ENCODE data around the gene SDC4. TPM values are rescaled to one million over a fixed set of nuclear protein-coding genes. Genes with fewer than 3 reads are reported as not detected.

The SDC4 gene
- total and polyA plus RNA-seq, 4 experiments from 2014 or later: 1.2 to 3.9 (median 3.1) TPM

DNA sequence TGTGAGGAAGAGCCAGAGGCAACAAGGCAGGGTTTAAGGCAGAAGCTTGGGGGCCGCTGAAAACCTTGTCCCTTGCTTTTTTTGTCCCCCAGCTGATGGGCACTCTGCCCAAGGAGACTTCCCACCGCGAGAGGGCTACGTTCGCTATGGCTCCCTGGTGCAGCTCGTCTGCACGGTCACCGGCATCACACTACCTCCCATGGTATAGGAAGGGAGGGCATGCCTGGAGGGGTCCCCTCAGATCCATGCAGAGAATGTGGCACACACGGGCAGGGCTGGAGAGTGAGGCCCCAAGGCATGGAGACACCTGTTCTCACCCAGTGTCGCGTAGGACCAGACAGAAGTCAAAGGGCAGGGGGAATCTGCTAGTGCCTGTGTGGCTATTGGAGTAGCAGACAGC lies 34.3 kb downstream of the SDC4 start:
- Mint-ChIP-seq H3K9me3 (no peaks in the 10 kb centered on the region), H3K36me3 (no peaks in the 10 kb centered on the region), H3K4me3 (no peak overlapping the region), H3K4me1 (peaks cover 8 to 22% (median 12%) of the 10 kb centered on the region in 4 donors), H3K27ac (no peak overlapping the region), H3K27me3 (peaks cover 21 to 34% of the 10 kb centered on the region in 2 donors)
- intact Hi-C loops (cut with micrococcal nuclease): no loop called here
- H3K36me3 ChIP-seq (ENCODE audit: insufficient read depth, low read length): no peaks in the 10 kb centered on the region
- no peaks in the 10 kb centered on the region for H3K9me3 ChIP-seq (ENCODE audit: control insufficient read depth in 1 of 2, low read length in 2 of 2)
- H3K4me3 ChIP-seq (ENCODE audit: low read length in 2 of 2): no peak overlapping the region
- H3K4me1 ChIP-seq (ENCODE audit: insufficient read depth, low read length): peaks cover 9% of the 10 kb centered on the region
- no peaks in the 10 kb centered on the region for H3K27me3 ChIP-seq (ENCODE audit: insufficient read depth, low read length)
- ChIA-PET POLR2A (ENCODE audit: partially characterized antibody) (no interaction called here), CTCF (ENCODE audit: partially characterized antibody) (interaction anchor here (0.8 to 5.3 kb wide), 7 partner anchors 9 to 457 kb away, joined by 3 to 19 read pairs (median 5); no protein-coding TSS in a partner anchor)
- H3K27ac ChIP-seq (ENCODE audit: low read depth, low read length): no peak overlapping the region
- no peak for DNase-seq

DNA sequence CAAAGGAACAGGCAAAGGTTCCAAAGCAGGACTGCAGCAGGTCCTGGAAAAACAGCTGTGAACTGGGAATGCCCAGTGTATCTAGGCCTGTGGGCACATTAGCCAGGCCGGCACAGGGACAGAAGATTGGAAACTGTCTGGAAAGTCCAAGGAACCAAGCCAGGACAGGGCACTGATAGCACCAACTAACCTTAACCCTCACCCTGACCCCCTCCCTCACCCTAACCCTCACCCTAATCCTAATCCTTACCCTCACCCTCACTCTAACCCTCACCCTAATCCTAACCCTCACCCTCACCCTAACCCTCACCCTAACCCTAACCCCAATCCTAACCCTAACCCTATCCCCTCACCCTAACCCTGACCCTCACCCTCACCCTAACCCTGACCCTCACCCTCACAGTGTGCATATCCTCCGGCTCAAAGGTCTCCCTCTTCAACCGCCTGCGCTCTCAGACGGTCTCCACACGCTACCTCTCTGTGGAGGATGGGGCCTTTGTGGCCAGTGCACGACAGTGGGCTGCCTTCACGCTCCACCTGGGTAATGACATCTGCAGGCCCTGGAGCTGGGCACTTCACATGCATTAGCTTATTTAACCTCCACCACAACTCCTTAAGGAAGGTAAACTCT lies 35.0 kb downstream of the SDC4 start:
- Histone ChIP-seq H3K27me3 (ENCODE audit: insufficient read depth, low read length) (no peaks in the 10 kb centered on the region), H3K36me3 (ENCODE audit: insufficient read depth, low read length) (no peaks in the 10 kb centered on the region), H3K27ac (ENCODE audit: low read depth, low read length) (no peak overlapping the region), H3K4me1 (ENCODE audit: insufficient read depth, low read length) (peaks cover 6% of the 10 kb centered on the region), H3K4me3 (ENCODE audit: low read length in 2 of 2) (no peak overlapping the region), H3K9me3 (ENCODE audit: control insufficient read depth in 1 of 2, low read length in 2 of 2) (no peaks in the 10 kb centered on the region)
- Mint-ChIP-seq H3K4me3 (no peak overlapping the region), H3K36me3 (no peaks in the 10 kb centered on the region), H3K9me3 (no peaks in the 10 kb centered on the region), H3K27me3 (peaks cover 21 to 34% of the 10 kb centered on the region in 2 donors), H3K4me1 (peaks cover 5 to 14% (median 7%) of the 10 kb centered on the region in 4 donors), H3K27ac (no peak overlapping the region)
- intact Hi-C loops (cut with micrococcal nuclease): no loop called here
- DNase-seq: no peak
- ChIA-PET POLR2A (ENCODE audit: partially characterized antibody) (interaction anchor here (0.6 kb wide), 1 partner anchor 53 kb away, joined by 4 read pairs; no protein-coding TSS in a partner anchor), CTCF (ENCODE audit: partially characterized antibody) (interaction anchor here (0.7 to 5.3 kb wide), 11 partner anchors 10 to 497 kb away, joined by 3 to 19 read pairs (median 5); no protein-coding TSS in a partner anchor)

DNA sequence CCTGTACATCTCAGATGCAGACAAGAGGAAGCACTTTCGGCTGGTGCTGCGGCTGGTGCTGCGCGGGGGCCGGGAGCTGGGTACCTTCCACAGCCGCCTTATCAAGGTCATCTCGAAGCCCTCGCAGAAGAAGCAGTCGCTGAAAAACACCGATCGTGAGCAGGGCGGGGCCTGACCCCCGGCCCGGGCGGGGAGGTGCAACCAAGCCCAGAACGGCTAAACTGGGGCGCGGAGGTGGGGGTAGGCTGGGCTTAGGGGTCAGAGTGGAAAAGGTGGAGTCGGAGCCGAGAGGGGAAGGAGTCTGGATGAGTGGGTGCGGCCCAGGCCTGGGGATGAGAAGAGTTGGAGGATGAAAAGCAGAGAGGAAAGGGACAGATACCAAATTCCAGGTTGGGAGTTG lies 36.0 kb downstream of the SDC4 start:
- Histone ChIP-seq H3K4me3 (ENCODE audit: low read length in 2 of 2) (no peak overlapping the region), H3K27me3 (ENCODE audit: insufficient read depth, low read length) (no peaks in the 10 kb centered on the region), H3K9me3 (ENCODE audit: control insufficient read depth in 1 of 2, low read length in 2 of 2) (no peaks in the 10 kb centered on the region), H3K36me3 (ENCODE audit: insufficient read depth, low read length) (no peaks in the 10 kb centered on the region), H3K27ac (ENCODE audit: low read depth, low read length) (no peak overlapping the region), H3K4me1 (ENCODE audit: insufficient read depth, low read length) (peaks cover 6% of the 10 kb centered on the region)
- intact Hi-C loops (cut with micrococcal nuclease): no loop called here
- H3K36me3 Mint-ChIP-seq: no peaks in the 10 kb centered on the region
- H3K9me3 Mint-ChIP-seq: no peaks in the 10 kb centered on the region
- peaks cover 4 to 9% (median 6%) of the 10 kb centered on the region in 4 donors for H3K4me1 Mint-ChIP-seq
- H3K27ac Mint-ChIP-seq: no peak overlapping the region
- peaks cover 21 to 38% of the 10 kb centered on the region in 2 donors for H3K27me3 Mint-ChIP-seq
- H3K4me3 Mint-ChIP-seq: no peak overlapping the region
- ChIA-PET CTCF (ENCODE audit: partially characterized antibody) (interaction anchor here (0.6 to 5.3 kb wide), 16 partner anchors 11 to 496 kb away, joined by 3 to 19 read pairs (median 4); no protein-coding TSS in a partner anchor), POLR2A (ENCODE audit: partially characterized antibody) (interaction anchor here (1.0 kb wide), 1 partner anchor 51 kb away, joined by 3 read pairs; the partner anchor contains the start of gene SYS1)
- DNase-seq: no peak

DNA sequence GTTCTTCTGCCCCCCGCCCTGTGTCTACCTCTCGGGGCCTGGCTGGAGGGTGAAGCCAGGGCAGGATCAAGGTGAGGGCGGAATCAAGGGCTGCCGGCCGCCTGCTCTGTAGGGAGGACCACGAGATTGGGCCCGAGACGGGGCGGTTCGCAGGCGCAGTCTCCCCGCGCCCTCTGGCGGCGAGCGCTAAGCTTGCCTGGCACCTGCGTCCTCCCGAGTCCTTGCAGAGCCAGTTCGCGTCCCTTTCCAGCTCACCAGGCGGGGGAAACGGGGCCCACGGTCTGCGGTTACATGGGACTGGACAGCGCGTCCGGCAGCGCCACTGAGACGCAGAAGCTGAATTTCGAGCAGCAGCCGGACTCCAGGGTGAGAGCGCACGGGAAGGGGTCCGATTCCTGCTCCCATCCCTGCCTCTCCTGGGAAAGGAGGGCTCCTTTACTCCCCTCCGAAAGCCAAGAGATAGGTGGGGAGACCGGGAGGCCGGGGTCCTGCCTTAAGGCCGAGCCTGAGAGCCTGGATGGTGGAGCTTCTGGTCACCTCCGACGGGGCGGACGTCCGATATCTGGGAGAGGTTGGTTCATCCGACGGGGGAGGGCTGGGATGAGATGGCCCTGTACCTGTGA lies 36.5 kb downstream of the SDC4 start:
- no peaks in the 10 kb centered on the region for H3K36me3 ChIP-seq (ENCODE audit: insufficient read depth, low read length)
- Mint-ChIP-seq H3K9me3 (no peaks in the 10 kb centered on the region), H3K27ac (no peak overlapping the region), H3K27me3 (peaks cover 21 to 35% of the 10 kb centered on the region in 2 donors), H3K4me3 (peak overlapping the region in 1 of 8 donors; percentile 4), H3K4me1 (peaks cover 4 to 7% (median 6%) of the 10 kb centered on the region in 4 donors), H3K36me3 (no peaks in the 10 kb centered on the region)
- intact Hi-C loops (cut with micrococcal nuclease): no loop called here
- no peaks in the 10 kb centered on the region for H3K27me3 ChIP-seq (ENCODE audit: insufficient read depth, low read length)
- ChIA-PET CTCF (ENCODE audit: partially characterized antibody) (interaction anchor here (0.5 to 5.3 kb wide), 14 partner anchors 11 to 627 kb away, joined by 3 to 19 read pairs (median 4); no protein-coding TSS in a partner anchor), POLR2A (ENCODE audit: partially characterized antibody) (interaction anchor here (1.0 kb wide), 1 partner anchor 52 kb away, joined by 3 read pairs; the partner anchor contains the start of gene SYS1)
- DNase-seq: peak in 4 of 5 donors; percentile 33 to 49 (median 40)
- no peak overlapping the region for H3K4me3 ChIP-seq (ENCODE audit: low read length in 2 of 2)
- no peaks in the 10 kb centered on the region for H3K9me3 ChIP-seq (ENCODE audit: control insufficient read depth in 1 of 2, low read length in 2 of 2)
- peaks cover 6% of the 10 kb centered on the region for H3K4me1 ChIP-seq (ENCODE audit: insufficient read depth, low read length)
- no peak overlapping the region for H3K27ac ChIP-seq (ENCODE audit: low read depth, low read length)

DNA sequence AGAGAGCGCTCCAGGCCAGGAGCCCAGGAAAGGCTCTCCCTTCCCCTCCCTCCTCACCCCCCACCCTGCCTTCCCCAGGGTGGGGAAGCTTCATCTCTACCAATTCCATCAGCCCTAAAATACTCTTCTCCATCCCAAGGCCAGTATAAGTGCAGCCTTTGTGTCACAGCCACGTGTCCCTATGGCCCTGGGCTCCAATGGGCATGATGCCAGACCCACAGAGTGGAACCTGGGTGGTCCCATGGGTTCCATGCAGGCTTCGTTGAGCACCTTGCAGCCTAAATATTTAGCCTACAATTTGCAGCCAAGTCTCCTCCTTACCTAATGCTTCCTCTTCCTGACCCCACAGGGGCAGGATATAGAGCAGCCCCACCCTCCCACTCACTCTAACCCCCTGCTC lies 39.1 kb downstream of the SDC4 start:
- H3K27me3 ChIP-seq (ENCODE audit: insufficient read depth, low read length): peaks cover 6% of the 10 kb centered on the region
- POLR2A ChIA-PET (ENCODE audit: partially characterized antibody): no interaction called here
- Mint-ChIP-seq H3K4me1 (peaks cover 3 to 7% (median 6%) of the 10 kb centered on the region in 4 donors), H3K4me3 (no peak overlapping the region), H3K27me3 (peaks cover 19 to 41% of the 10 kb centered on the region in 2 donors), H3K36me3 (no peaks in the 10 kb centered on the region), H3K27ac (no peak overlapping the region), H3K9me3 (peaks cover 0 to 2% (median 0%) of the 10 kb centered on the region in 8 donors)
- intact Hi-C loops (cut with micrococcal nuclease): no loop called here
- no peak overlapping the region for H3K4me3 ChIP-seq (ENCODE audit: low read length in 2 of 2)
- peaks cover 6% of the 10 kb centered on the region for H3K4me1 ChIP-seq (ENCODE audit: insufficient read depth, low read length)
- H3K9me3 ChIP-seq (ENCODE audit: control insufficient read depth in 1 of 2, low read length in 2 of 2): no peaks in the 10 kb centered on the region
- H3K27ac ChIP-seq (ENCODE audit: low read depth, low read length): no peak overlapping the region
- CTCF ChIA-PET (ENCODE audit: partially characterized antibody): interaction anchor here (1.4 kb wide), 2 partner anchors 16 to 462 kb away, joined by 4 to 6 read pairs; no protein-coding TSS in a partner anchor
- no peaks in the 10 kb centered on the region for H3K36me3 ChIP-seq (ENCODE audit: insufficient read depth, low read length)
- no peak for DNase-seq

DNA sequence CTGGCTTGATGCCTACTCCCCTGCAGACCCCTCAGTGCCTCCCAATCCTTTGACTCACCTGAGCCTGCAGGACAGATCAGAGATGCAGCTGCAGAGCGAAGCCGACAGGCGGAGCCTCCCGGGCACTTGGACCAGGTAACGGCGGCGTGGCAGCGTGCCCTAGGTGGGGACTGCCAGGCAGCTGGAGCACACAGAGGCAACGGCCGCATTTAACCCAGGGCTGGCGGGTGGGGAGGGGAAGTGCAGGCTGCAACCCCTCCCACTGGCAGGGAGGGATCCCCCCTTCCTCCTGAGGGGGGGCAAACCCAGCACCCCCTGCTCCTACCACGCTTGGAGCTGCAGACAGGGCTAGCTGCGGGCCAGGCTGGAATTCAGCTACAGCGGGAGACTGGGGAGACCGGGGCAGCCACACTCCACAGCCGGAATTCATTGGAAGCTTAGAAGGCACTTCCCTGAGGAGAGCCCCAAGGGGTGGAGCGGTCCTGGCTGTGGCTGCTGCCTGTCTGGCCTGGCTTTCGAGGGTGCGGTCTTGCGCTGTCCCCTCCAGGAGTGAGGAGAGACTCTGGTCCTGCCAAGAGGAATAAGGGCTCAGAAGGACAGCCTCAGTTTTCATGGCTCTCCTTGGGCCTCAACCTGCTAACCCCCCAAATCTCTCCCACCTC lies 40.0 kb downstream of the SDC4 start, which contains the start of gene MATN4:
MATN4 (minus strand) TSS at position 183 of the 662 bp plus-strand sequence. CDS start 2,717 bp downstream, outside the sequence.
- POLR2A ChIA-PET (ENCODE audit: partially characterized antibody): no interaction called here
- H3K9me3 ChIP-seq (ENCODE audit: control insufficient read depth in 1 of 2, low read length in 2 of 2): no peaks in the 10 kb centered on the region
- H3K4me1 Mint-ChIP-seq: peaks cover 3 to 12% (median 8%) of the 10 kb centered on the region in 4 donors
- no peak for DNase-seq
- CTCF ChIA-PET (ENCODE audit: partially characterized antibody): interaction anchor here (0.7 to 2.3 kb wide), 2 partner anchors 14 to 462 kb away, joined by 3 to 9 read pairs; no protein-coding TSS in a partner anchor
- no peaks in the 10 kb centered on the region for H3K36me3 ChIP-seq (ENCODE audit: insufficient read depth, low read length)
- peaks cover 25 to 42% of the 10 kb centered on the region in 2 donors for H3K27me3 Mint-ChIP-seq
- intact Hi-C loops (cut with micrococcal nuclease): no loop called here
- no peaks in the 10 kb centered on the region for H3K36me3 Mint-ChIP-seq
- H3K27ac ChIP-seq (ENCODE audit: low read depth, low read length): no peak within 1 kb of the TSS
- H3K27ac Mint-ChIP-seq: peak within 1 kb of the TSS in 1 of 7 donors; percentile 79
- no peak within 1 kb of the TSS for H3K4me3 Mint-ChIP-seq
- peaks cover 6% of the 10 kb centered on the region for H3K4me1 ChIP-seq (ENCODE audit: insufficient read depth, low read length)
- H3K27me3 ChIP-seq (ENCODE audit: insufficient read depth, low read length): peaks cover 6% of the 10 kb centered on the region
- H3K4me3 ChIP-seq (ENCODE audit: low read length in 2 of 2): no peak within 1 kb of the TSS
- H3K9me3 Mint-ChIP-seq: peaks cover 0 to 2% (median 0%) of the 10 kb centered on the region in 8 donors
